ENCODE measurements around the gene APLP1.
"Not testable (repeated sequence)": the region's sequence is repeated elsewhere in the genome, so short reads cannot be mapped to it uniquely, and the experiment has no call there.

The APLP1 gene

GRCh38 chr19:35904311-35905068 lies 36.1 kb downstream of the APLP1 start:
- no peak overlapping the region for H3K4me3 ChIP-seq (replicated peaks in 1 of 2; ENCODE audit: low read depth in 2 of 2, low read length in 2 of 2)
- no peak for DNase-seq (ENCODE audit: low read depth in 2 of 2)
- TF ChIP-seq, protein P1, sequence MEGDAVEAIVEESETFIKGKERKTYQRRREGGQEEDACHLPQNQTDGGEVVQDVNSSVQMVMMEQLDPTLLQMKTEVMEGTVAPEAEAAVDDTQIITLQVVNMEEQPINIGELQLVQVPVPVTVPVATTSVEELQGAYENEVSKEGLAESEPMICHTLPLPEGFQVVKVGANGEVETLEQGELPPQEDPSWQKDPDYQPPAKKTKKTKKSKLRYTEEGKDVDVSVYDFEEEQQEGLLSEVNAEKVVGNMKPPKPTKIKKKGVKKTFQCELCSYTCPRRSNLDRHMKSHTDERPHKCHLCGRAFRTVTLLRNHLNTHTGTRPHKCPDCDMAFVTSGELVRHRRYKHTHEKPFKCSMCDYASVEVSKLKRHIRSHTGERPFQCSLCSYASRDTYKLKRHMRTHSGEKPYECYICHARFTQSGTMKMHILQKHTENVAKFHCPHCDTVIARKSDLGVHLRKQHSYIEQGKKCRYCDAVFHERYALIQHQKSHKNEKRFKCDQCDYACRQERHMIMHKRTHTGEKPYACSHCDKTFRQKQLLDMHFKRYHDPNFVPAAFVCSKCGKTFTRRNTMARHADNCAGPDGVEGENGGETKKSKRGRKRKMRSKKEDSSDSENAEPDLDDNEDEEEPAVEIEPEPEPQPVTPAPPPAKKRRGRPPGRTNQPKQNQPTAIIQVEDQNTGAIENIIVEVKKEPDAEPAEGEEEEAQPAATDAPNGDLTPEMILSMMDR (IDR thresholded peaks at IDR 0.05; ENCODE audit: low read depth, low read length), result no peak

GRCh38 chr19:35905178-35905727 lies 36.9 kb downstream of the APLP1 start:
- TF ChIP-seq, protein P1 (IDR thresholded peaks at IDR 0.05; ENCODE audit: low read depth, low read length), result no peak
- no peak for DNase-seq (ENCODE audit: low read depth in 2 of 2)
- no peak overlapping the region for H3K4me3 ChIP-seq (replicated peaks in 1 of 2; ENCODE audit: low read depth in 2 of 2, low read length in 2 of 2)

DNA sequence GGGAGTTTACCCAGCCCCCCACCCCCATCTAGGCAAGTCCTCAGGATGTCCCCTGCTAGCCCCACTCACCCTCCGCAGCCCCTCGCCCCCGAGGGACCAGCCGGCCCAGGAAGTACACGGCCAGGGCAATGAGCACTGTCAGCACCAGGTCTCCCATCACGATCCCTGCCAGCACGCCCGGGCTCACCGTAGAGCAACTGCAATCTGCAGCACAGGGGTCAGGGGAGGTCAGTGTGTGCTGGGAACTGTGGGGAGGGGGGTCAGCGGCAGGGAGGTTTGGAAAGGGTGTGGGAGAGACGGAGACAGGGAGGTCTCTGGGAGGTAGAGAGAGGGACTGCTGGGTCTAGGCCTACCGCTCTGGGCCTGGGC lies 39.0 kb downstream of the APLP1 start:
- H3K4me3 ChIP-seq (replicated peaks in 1 of 2; ENCODE audit: low read depth in 2 of 2, low read length in 2 of 2), result no peak overlapping the region
- DNase-seq (ENCODE audit: low read depth in 2 of 2), result no peak
- TF ChIP-seq, protein P1 (IDR thresholded peaks at IDR 0.05; ENCODE audit: low read depth, low read length), result no peak

GRCh38 chr19:35908010-35908441 lies 39.7 kb downstream of the APLP1 start, which contains the start of gene TYROBP:
Gene TYROBP, minus strand, starts transcription at chr19:35908295. Its CDS starts 67 bp downstream, at chr19:35908228.
- DNase-seq (ENCODE audit: low read depth in 2 of 2), result no peak
- no peak within 1 kb of the TSS for H3K4me3 ChIP-seq (replicated peaks in 1 of 2; ENCODE audit: low read depth in 2 of 2, low read length in 2 of 2)
- TF ChIP-seq, protein P1 (IDR thresholded peaks at IDR 0.05; ENCODE audit: low read depth, low read length), result no peak

DNA sequence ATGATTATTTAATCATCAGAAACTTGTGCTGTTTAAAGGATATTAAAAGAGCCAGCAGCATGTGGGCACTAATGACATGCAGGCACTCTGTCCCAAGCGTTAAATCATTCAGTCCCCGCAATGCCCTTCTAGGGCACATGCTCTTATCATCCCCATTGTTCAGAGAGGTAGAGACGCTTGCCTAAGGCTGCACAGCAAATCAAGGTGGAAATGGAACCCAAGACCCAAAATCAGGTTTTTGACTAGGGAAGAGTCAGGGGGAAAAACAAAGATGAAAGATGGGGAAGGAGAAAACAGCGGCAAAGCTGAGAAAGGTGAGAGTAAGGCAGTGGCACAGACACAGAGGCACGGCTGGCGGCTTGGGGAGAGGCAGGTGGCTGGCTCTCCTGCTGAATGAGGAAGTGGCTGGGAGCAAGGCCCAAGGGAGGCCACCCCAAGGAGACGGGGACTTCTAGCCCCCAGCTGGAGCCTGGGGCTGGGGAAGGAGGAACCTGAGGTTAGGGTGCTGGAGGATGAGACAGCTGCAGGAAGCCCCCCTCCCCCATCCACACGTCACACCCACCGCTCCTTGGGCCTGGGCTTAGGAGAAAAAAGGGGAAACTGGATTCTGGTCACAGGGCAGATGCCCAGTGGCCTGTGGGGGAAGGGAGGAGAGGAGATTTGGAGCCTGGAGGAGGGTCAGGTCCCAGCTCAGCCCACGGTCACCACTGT lies 40.8 kb downstream of the APLP1 start:
- TF ChIP-seq, protein P1 (IDR thresholded peaks at IDR 0.05; ENCODE audit: low read depth, low read length), result no peak
- no peak for DNase-seq (ENCODE audit: low read depth in 2 of 2)
- no peak overlapping the region for H3K4me3 ChIP-seq (replicated peaks in 1 of 2; ENCODE audit: low read depth in 2 of 2, low read length in 2 of 2)

DNA sequence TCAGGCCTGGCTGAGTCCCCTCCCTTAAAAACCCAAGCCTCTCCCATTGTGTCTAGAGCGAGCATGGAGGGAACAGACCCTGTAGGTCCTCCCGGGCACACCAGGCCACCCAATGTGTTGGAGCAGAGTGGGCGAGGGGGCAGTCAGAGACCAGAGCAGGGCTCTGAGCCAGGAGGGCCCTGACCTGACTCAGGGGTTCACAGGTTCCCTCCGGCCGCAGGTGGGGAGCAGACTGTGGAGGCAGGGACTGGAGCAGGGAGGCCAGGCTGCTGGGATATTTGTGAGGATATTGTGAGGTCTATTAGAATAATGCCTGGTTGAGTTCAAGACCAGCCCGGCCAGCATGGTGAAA lies 41.3 kb downstream of the APLP1 start:
- DNase-seq (ENCODE audit: low read depth in 2 of 2), result no peak
- TF ChIP-seq, protein P1 (IDR thresholded peaks at IDR 0.05; ENCODE audit: low read depth, low read length), result no peak
- no peak overlapping the region for H3K4me3 ChIP-seq (replicated peaks in 1 of 2; ENCODE audit: low read depth in 2 of 2, low read length in 2 of 2)

- DNase-seq (ENCODE audit: low read depth in 2 of 2); H3K4me3 ChIP-seq (replicated peaks in 1 of 2; ENCODE audit: low read depth in 2 of 2, low read length in 2 of 2): not testable (repeated sequence)
Measured at GRCh38 chr19:35910355-35910754, 42.0 kb downstream of the APLP1 start.
